HG03378 (cell line): Measurements from ENCODE around the gene PNPLA2.

ENCODE experiments used
- ATAC-seq: cut with Tn5 transposase; IDR thresholded peaks from one replicate; pipeline ENCODE4 v1.9.1; 2021; ENCODE audit warnings: mild to moderate bottlenecking, moderate library complexity; ENCODE audit not compliant: unreplicated experiment

Gene PNPLA2

GRCh38 chr11:843086-843734 is 24.5 kb downstream of the PNPLA2 start:
- ATAC-seq = no peak

- no peak for ATAC-seq
Observed at GRCh38 chr11:843818-844692, 25.3 kb downstream of the PNPLA2 start.

- no peak for ATAC-seq
Observed at GRCh38 chr11:844693-845644, 26.3 kb downstream of the PNPLA2 start.

GRCh38 chr11:845872-846495 is 27.3 kb downstream of the PNPLA2 start:
- ATAC-seq = no peak

- no peak for ATAC-seq
Observed at GRCh38 chr11:846496-847098, 27.9 kb downstream of the PNPLA2 start.

GRCh38 chr11:847876-848275 is 29.2 kb downstream of the PNPLA2 start:
- no peak for ATAC-seq

- ATAC-seq = no peak
Observed at GRCh38 chr11:848380-848931, 29.7 kb downstream of the PNPLA2 start.

GRCh38 chr11:849104-849824 is 30.6 kb downstream of the PNPLA2 start:
- ATAC-seq = no peak

GRCh38 chr11:849951-850774 is 31.4 kb downstream of the PNPLA2 start:
- ATAC-seq = no peak

- no peak for ATAC-seq
Observed at GRCh38 chr11:850775-851763, 32.4 kb downstream of the PNPLA2 start.

- ATAC-seq = no peak
Observed at GRCh38 chr11:852762-853161, 34.0 kb downstream of the PNPLA2 start.

- no peak for ATAC-seq
Observed at GRCh38 chr11:853682-854448, 35.2 kb downstream of the PNPLA2 start.

- ATAC-seq = no peak
Observed at GRCh38 chr11:854601-855329, 36.1 kb downstream of the PNPLA2 start.

GRCh38 chr11:855330-855674 is 36.6 kb downstream of the PNPLA2 start:
- ATAC-seq = no peak

GRCh38 chr11:855796-856195 is 37.1 kb downstream of the PNPLA2 start:
- no peak for ATAC-seq

GRCh38 chr11:856397-856796 is 37.7 kb downstream of the PNPLA2 start:
- ATAC-seq = no peak
